ENCODE data around the gene SETD6. TPM values are rescaled to one million over a fixed set of nuclear protein-coding genes. Genes with fewer than 3 reads are reported as not detected.

The SETD6 gene
- total RNA-seq, 1 donor = 11.8 TPM

GRCh38 chr16:58510776-58511628 is 4.3 kb upstream of the SETD6 start:
- Histone ChIP-seq H3K27me3 (ENCODE audit: insufficient read depth, low read length) (no peaks in the 10 kb centered on the region), H3K9me3 (ENCODE audit: low read depth, low read length) (no peaks in the 10 kb centered on the region), H3K4me1 (ENCODE audit: insufficient read depth, low read length) (peaks cover 7% of the 10 kb centered on the region), H3K4me3 (ENCODE audit: low read length) (no peak overlapping the region)

- Histone ChIP-seq H3K9me3 (ENCODE audit: low read depth, low read length) (no peaks in the 10 kb centered on the region), H3K4me3 (ENCODE audit: low read length) (no peak overlapping the region)
Measured at GRCh38 chr16:58511933-58512815, 3.1 kb upstream of the SETD6 start.

GRCh38 chr16:58513874-58514273 is 1.4 kb upstream of the SETD6 start:
- H3K9me3 ChIP-seq (ENCODE audit: low read depth, low read length) = no peaks in the 10 kb centered on the region

More at GRCh38 chr16:58511933-58512815, 3.1 kb upstream of the SETD6 start:
- peaks cover 14% of the 10 kb centered on the region for H3K4me1 ChIP-seq (ENCODE audit: insufficient read depth, low read length)
- H3K27me3 ChIP-seq (ENCODE audit: insufficient read depth, low read length) = no peaks in the 10 kb centered on the region

GRCh38 chr16:58515871-58516767 is 802 bp downstream of the SETD6 start:
- H3K4me1 ChIP-seq (ENCODE audit: insufficient read depth, low read length) = peaks cover 14% of the 10 kb centered on the region
- H3K27me3 ChIP-seq (ENCODE audit: insufficient read depth, low read length) = no peaks in the 10 kb centered on the region
- H3K4me3 ChIP-seq (ENCODE audit: low read length) = peak overlapping the region; percentile 66
- H3K9me3 ChIP-seq (ENCODE audit: low read depth, low read length) = no peaks in the 10 kb centered on the region

More at GRCh38 chr16:58513874-58514273, 1.4 kb upstream of the SETD6 start:
- H3K4me3 ChIP-seq (ENCODE audit: low read length) = no peak overlapping the region
- H3K27me3 ChIP-seq (ENCODE audit: insufficient read depth, low read length) = no peaks in the 10 kb centered on the region
- peaks cover 14% of the 10 kb centered on the region for H3K4me1 ChIP-seq (ENCODE audit: insufficient read depth, low read length)

- Histone ChIP-seq H3K4me1 (ENCODE audit: insufficient read depth, low read length) (peaks cover 14% of the 10 kb centered on the region), H3K9me3 (ENCODE audit: low read depth, low read length) (no peaks in the 10 kb centered on the region), H3K4me3 (ENCODE audit: low read length) (no peak overlapping the region), H3K27me3 (ENCODE audit: insufficient read depth, low read length) (no peaks in the 10 kb centered on the region)
Measured at GRCh38 chr16:58516768-58517107, 1.4 kb downstream of the SETD6 start.

GRCh38 chr16:58518083-58518979 is 3.0 kb downstream of the SETD6 start:
- H3K4me3 ChIP-seq (ENCODE audit: low read length) = no peak overlapping the region
- no peaks in the 10 kb centered on the region for H3K9me3 ChIP-seq (ENCODE audit: low read depth, low read length)
- H3K4me1 ChIP-seq (ENCODE audit: insufficient read depth, low read length) = peaks cover 14% of the 10 kb centered on the region
- H3K27me3 ChIP-seq (ENCODE audit: insufficient read depth, low read length) = no peaks in the 10 kb centered on the region

GRCh38 chr16:58518980-58519368 is 3.7 kb downstream of the SETD6 start:
- Histone ChIP-seq H3K4me3 (ENCODE audit: low read length) (no peak overlapping the region), H3K27me3 (ENCODE audit: insufficient read depth, low read length) (no peaks in the 10 kb centered on the region), H3K9me3 (ENCODE audit: low read depth, low read length) (no peaks in the 10 kb centered on the region), H3K4me1 (ENCODE audit: insufficient read depth, low read length) (peaks cover 14% of the 10 kb centered on the region)

- Histone ChIP-seq H3K27me3 (ENCODE audit: insufficient read depth, low read length) (no peaks in the 10 kb centered on the region), H3K4me1 (ENCODE audit: insufficient read depth, low read length) (peaks cover 12% of the 10 kb centered on the region), H3K4me3 (ENCODE audit: low read length) (no peak overlapping the region), H3K9me3 (ENCODE audit: low read depth, low read length) (no peaks in the 10 kb centered on the region)
Measured at GRCh38 chr16:58519707-58520106, 4.4 kb downstream of the SETD6 start.

GRCh38 chr16:58530179-58530578 is 14.9 kb downstream of the SETD6 start:
- Histone ChIP-seq H3K4me3 (ENCODE audit: low read length) (no peak overlapping the region), H3K27me3 (ENCODE audit: insufficient read depth, low read length) (no peaks in the 10 kb centered on the region), H3K9me3 (ENCODE audit: low read depth, low read length) (no peaks in the 10 kb centered on the region), H3K4me1 (ENCODE audit: insufficient read depth, low read length) (no peaks in the 10 kb centered on the region)

GRCh38 chr16:58532414-58532813 is 17.1 kb downstream of the SETD6 start:
- H3K4me3 ChIP-seq (ENCODE audit: low read length) = no peak overlapping the region
- no peaks in the 10 kb centered on the region for H3K4me1 ChIP-seq (ENCODE audit: insufficient read depth, low read length)
- H3K27me3 ChIP-seq (ENCODE audit: insufficient read depth, low read length) = no peaks in the 10 kb centered on the region
- H3K9me3 ChIP-seq (ENCODE audit: low read depth, low read length) = no peaks in the 10 kb centered on the region

GRCh38 chr16:58533751-58534470 is 18.6 kb downstream of the SETD6 start:
- Histone ChIP-seq H3K4me1 (ENCODE audit: insufficient read depth, low read length) (no peaks in the 10 kb centered on the region), H3K27me3 (ENCODE audit: insufficient read depth, low read length) (no peaks in the 10 kb centered on the region), H3K4me3 (ENCODE audit: low read length) (no peak overlapping the region), H3K9me3 (ENCODE audit: low read depth, low read length) (no peaks in the 10 kb centered on the region)

GRCh38 chr16:58535100-58535499 is 19.8 kb downstream of the SETD6 start:
- H3K4me1 ChIP-seq (ENCODE audit: insufficient read depth, low read length) = no peaks in the 10 kb centered on the region
- no peaks in the 10 kb centered on the region for H3K27me3 ChIP-seq (ENCODE audit: insufficient read depth, low read length)
- no peaks in the 10 kb centered on the region for H3K9me3 ChIP-seq (ENCODE audit: low read depth, low read length)
- H3K4me3 ChIP-seq (ENCODE audit: low read length) = no peak overlapping the region

GRCh38 chr16:58536278-58536677 is 21.0 kb downstream of the SETD6 start:
- H3K27me3 ChIP-seq (ENCODE audit: insufficient read depth, low read length) = no peaks in the 10 kb centered on the region
- H3K4me3 ChIP-seq (ENCODE audit: low read length) = no peak overlapping the region
- H3K9me3 ChIP-seq (ENCODE audit: low read depth, low read length) = no peaks in the 10 kb centered on the region
- no peaks in the 10 kb centered on the region for H3K4me1 ChIP-seq (ENCODE audit: insufficient read depth, low read length)
